ENCODE data around the gene KCNE2.
"Not testable (repeated sequence)": the region's sequence is repeated elsewhere in the genome, so short reads cannot be mapped to it uniquely, and the experiment has no call there.

GRCh38 chr21:34417448-34418077 is 53.8 kb downstream of the KCNE2 start:
- not testable (repeated sequence) for TF ChIP-seq POLR2A, CTCF (IDR thresholded peaks at IDR 0.05)
